Measurements from ENCODE around the gene MCTP1. TPM values are rescaled to one million over a fixed set of nuclear protein-coding genes. Genes with fewer than 3 reads are reported as not detected.

The MCTP1 gene
- total and polyA plus RNA-seq, 2 of the 13 experiments (the other 11 are each of a cell fraction or from before 2014, with no cell fraction given) = 0.15 to 0.48 TPM

GRCh38 chr5:95241635-95242034 is 43.3 kb downstream of the MCTP1 start:
- Histone ChIP-seq H3K27me3 (ENCODE audit: control insufficient read depth in 1 of 2, insufficient read depth in 2 of 2, low read length in 2 of 2) (no peaks in the 10 kb centered on the region; a peak in 1 of 5 replicates), H3K79me2 (ENCODE audit: insufficient read depth, low read length) (no peaks in the 10 kb centered on the region), H3K9ac (ENCODE audit: insufficient read depth, low read depth, low read length) (no peak overlapping the region), H4K20me1 (ENCODE audit: insufficient read depth, low read length) (no peaks in the 10 kb centered on the region), H3K4me2 (ENCODE audit: low read depth, low read length) (no peak overlapping the region), H3K4me1 (ENCODE audit: insufficient read depth, low read length) (no peaks in the 10 kb centered on the region), H3K36me3 (replicated peaks in 1 of 2; ENCODE audit: control insufficient read depth in 1 of 2, insufficient read depth in 2 of 2, low read length in 2 of 2) (no peaks in the 10 kb centered on the region), H3K9me3 (ENCODE audit: low read length) (no peaks in the 10 kb centered on the region), H3K27ac (ENCODE audit: extremely low read length, insufficient read depth, low read length) (no peak overlapping the region), H2AFZ (ENCODE audit: low read length) (no peak overlapping the region), H3K4me3 (replicated peaks in 1 of 3; ENCODE audit: insufficient read depth in 1 of 3, low read depth in 2 of 3, low read length in 3 of 3) (no peak overlapping the region)
- in situ Hi-C loops (cut with HindIII; ENCODE audit: extremely low pct_ligation_motif_present, low pct_unique_long_range_greater_than_20kb) (no loop called here), intact Hi-C loops (cut with micrococcal nuclease; ENCODE audit: unreplicated experiment) (no loop called here)
- POLR2A ChIA-PET = no interaction called here
- WGBS (ENCODE audit: low lambda C conversion rate) = 48% methylated on average over 3 of the region's 3 CpGs
- FAIRE-seq (no peak), DNase-seq (ENCODE audit: low spot score) (no peak), ATAC-seq (no peak)
- no TSS peak for BruUV-seq (replicated peaks)
- TF ChIP-seq CHD2 (IDR thresholded peaks at IDR 0.05; ENCODE audit: low read depth, low read length) = no peak
- TF ChIP-seq, protein P1, sequence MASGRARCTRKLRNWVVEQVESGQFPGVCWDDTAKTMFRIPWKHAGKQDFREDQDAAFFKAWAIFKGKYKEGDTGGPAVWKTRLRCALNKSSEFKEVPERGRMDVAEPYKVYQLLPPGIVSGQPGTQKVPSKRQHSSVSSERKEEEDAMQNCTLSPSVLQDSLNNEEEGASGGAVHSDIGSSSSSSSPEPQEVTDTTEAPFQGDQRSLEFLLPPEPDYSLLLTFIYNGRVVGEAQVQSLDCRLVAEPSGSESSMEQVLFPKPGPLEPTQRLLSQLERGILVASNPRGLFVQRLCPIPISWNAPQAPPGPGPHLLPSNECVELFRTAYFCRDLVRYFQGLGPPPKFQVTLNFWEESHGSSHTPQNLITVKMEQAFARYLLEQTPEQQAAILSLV (CRISPR knock-in tag; IDR thresholded peaks at IDR 0.05; ENCODE audit: borderline replicate concordance) = no peak
- TF ChIP-seq ZNF225 (CRISPR knock-in tag; IDR thresholded peaks at IDR 0.05) = no peak
- TF ChIP-seq HNF4A (CRISPR knock-in tag; IDR thresholded peaks at IDR 0.05) = no peak
- TF ChIP-seq NFYB (CRISPR knock-in tag; IDR thresholded peaks at IDR 0.05) = no peak
- no peak for TF ChIP-seq NONO (IDR thresholded peaks at IDR 0.05)
- no peak for TF ChIP-seq NONO (CRISPR knock-in tag; conservative IDR thresholded peaks at IDR 0.05)
- TF ChIP-seq AGO1 (IDR thresholded peaks at IDR 0.05; ENCODE audit: low read depth, low read length, poor library complexity, severe bottlenecking) = no peak
- TF ChIP-seq RORA (CRISPR knock-in tag; IDR thresholded peaks at IDR 0.05) = no peak
- no peak for TF ChIP-seq FOSL1 (CRISPR knock-in tag; IDR thresholded peaks at IDR 0.05; ENCODE audit: borderline replicate concordance)
- no peak for TF ChIP-seq SMARCE1 (IDR thresholded peaks at IDR 0.05; ENCODE audit: borderline replicate concordance)
- no peak for TF ChIP-seq ZFAT (CRISPR knock-in tag; conservative IDR thresholded peaks at IDR 0.05)
- TF ChIP-seq ZBTB20 (CRISPR knock-in tag; IDR thresholded peaks at IDR 0.05; ENCODE audit: borderline replicate concordance, low read depth) = no peak
- CTCF ChIA-PET (ENCODE audit: low intra/inter-chr PET ratio, low total read pairs) = no interaction called here
